Measurements from ENCODE around the gene CLTCL1. TPM values are rescaled to one million over a fixed set of nuclear protein-coding genes. Genes with fewer than 3 reads are reported as not detected.

Gene CLTCL1
- total RNA-seq, 1 experiment from 2014 or later = 11.9 TPM

- no peak for ATAC-seq
- H3K4me1 ChIP-seq (ENCODE audit: control insufficient read depth, insufficient read depth, low read length) = no peaks in the 10 kb centered on the region
- ChIA-PET CTCF (no interaction called here), POLR2A (no interaction called here)
- intact Hi-C loops (cut with micrococcal nuclease; ENCODE audit: unreplicated experiment) = no loop called here
- BruUV-seq (replicated peaks) = no TSS peak
- H3K9me3 ChIP-seq (ENCODE audit: control insufficient read depth, insufficient read depth, low read depth, low read length) = no peaks in the 10 kb centered on the region
- TF ChIP-seq POLR2AphosphoS5 (IDR thresholded peaks at IDR 0.05; ENCODE audit: low read depth, low read length) = no peak
- no peak for TF ChIP-seq TCF7L2 (IDR thresholded peaks at IDR 0.05; ENCODE audit: low read depth, low read length)
- no peak for TF ChIP-seq CTCF (IDR thresholded peaks at IDR 0.05)
- no peak for TF ChIP-seq SIN3A (IDR thresholded peaks at IDR 0.05; ENCODE audit: borderline replicate concordance, insufficient read depth, low read depth, low read length)
- no peak for TF ChIP-seq REST (IDR thresholded peaks at IDR 0.05; ENCODE audit: insufficient read depth in 1 of 2, low read depth in 2 of 2, low read length in 1 of 2)
- no peak overlapping the region for H3K27ac ChIP-seq (ENCODE audit: low read length)
- H3K36me3 ChIP-seq (ENCODE audit: control insufficient read depth, insufficient read depth, low read length) = no peaks in the 10 kb centered on the region
- in situ Hi-C loops (cut with HindIII; ENCODE audit: low pct_unique_long_range_greater_than_20kb, low sequenced_read_pairs) = no loop called here
- H3K27me3 ChIP-seq (ENCODE audit: control insufficient read depth, insufficient read depth, low read length) = no peaks in the 10 kb centered on the region
- DNase-seq (ENCODE audit: low read depth, low spot score) = no peak
- H3K4me3 ChIP-seq (ENCODE audit: low read depth in 2 of 2, low read length in 2 of 2) = no peak overlapping the region
These were observed 38.4 kb downstream of the CLTCL1 start for GRCh38 chr22:19253143-19253542.

- Histone ChIP-seq H3K9me3 (ENCODE audit: control insufficient read depth, insufficient read depth, low read depth, low read length) (no peaks in the 10 kb centered on the region), H3K27me3 (ENCODE audit: control insufficient read depth, insufficient read depth, low read length) (no peaks in the 10 kb centered on the region), H3K36me3 (ENCODE audit: control insufficient read depth, insufficient read depth, low read length) (no peaks in the 10 kb centered on the region), H3K27ac (ENCODE audit: low read length) (no peak overlapping the region), H3K4me3 (ENCODE audit: low read depth in 2 of 2, low read length in 2 of 2) (no peak overlapping the region), H3K4me1 (ENCODE audit: control insufficient read depth, insufficient read depth, low read length) (no peaks in the 10 kb centered on the region)
- no TSS peak for BruUV-seq (replicated peaks)
- POLR2A ChIA-PET = no interaction called here
- CTCF ChIA-PET = no interaction called here
- intact Hi-C loops (cut with micrococcal nuclease; ENCODE audit: unreplicated experiment) = no loop called here
- ATAC-seq (no peak), DNase-seq (ENCODE audit: low read depth, low spot score) (no peak)
- in situ Hi-C loops (cut with HindIII; ENCODE audit: low pct_unique_long_range_greater_than_20kb, low sequenced_read_pairs) = no loop called here
- TF ChIP-seq REST (IDR thresholded peaks at IDR 0.05; ENCODE audit: insufficient read depth in 1 of 2, low read depth in 2 of 2, low read length in 1 of 2) = no peak
- no peak for TF ChIP-seq SIN3A (IDR thresholded peaks at IDR 0.05; ENCODE audit: borderline replicate concordance, insufficient read depth, low read depth, low read length)
- no peak for TF ChIP-seq TCF7L2 (IDR thresholded peaks at IDR 0.05; ENCODE audit: low read depth, low read length)
These were observed 46.7 kb downstream of the CLTCL1 start for GRCh38 chr22:19244600-19245352.
